NB4 (cell line): ENCODE results near the gene GLOD4.

Experiments used
- MAX ChIP-seq: IDR thresholded peaks from 2 replicates; pipeline ENCODE4 v1.6.1; 2011; ENCODE audit warnings: low read depth, low read length
- TF ChIP-seq, protein P1 (sequence below): IDR thresholded peaks from one replicate; pipeline ENCODE4 v1.5.1; 2012; ENCODE audit warnings: low read depth, low read length

DNA sequence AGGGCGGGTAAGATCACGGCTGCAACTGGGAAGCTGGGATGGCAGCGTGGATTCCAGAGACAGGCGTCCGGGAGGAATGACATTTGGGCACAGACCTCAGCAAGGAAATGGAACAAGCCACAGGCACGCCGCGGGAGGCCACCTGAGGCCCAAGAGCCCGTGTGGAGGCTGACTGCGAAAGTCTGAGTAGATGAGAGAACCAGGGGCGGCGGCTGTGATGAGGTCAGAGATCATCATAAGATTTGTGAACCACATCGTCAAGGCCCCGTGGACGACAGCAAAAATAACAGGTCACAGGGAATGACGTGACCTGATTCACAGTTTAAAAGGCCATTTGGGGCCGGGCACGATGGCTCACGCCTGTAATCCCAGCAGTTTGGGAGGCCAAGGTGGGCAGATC, 48.3 kb upstream of the GLOD4 start:
- TF ChIP-seq, protein P1, sequence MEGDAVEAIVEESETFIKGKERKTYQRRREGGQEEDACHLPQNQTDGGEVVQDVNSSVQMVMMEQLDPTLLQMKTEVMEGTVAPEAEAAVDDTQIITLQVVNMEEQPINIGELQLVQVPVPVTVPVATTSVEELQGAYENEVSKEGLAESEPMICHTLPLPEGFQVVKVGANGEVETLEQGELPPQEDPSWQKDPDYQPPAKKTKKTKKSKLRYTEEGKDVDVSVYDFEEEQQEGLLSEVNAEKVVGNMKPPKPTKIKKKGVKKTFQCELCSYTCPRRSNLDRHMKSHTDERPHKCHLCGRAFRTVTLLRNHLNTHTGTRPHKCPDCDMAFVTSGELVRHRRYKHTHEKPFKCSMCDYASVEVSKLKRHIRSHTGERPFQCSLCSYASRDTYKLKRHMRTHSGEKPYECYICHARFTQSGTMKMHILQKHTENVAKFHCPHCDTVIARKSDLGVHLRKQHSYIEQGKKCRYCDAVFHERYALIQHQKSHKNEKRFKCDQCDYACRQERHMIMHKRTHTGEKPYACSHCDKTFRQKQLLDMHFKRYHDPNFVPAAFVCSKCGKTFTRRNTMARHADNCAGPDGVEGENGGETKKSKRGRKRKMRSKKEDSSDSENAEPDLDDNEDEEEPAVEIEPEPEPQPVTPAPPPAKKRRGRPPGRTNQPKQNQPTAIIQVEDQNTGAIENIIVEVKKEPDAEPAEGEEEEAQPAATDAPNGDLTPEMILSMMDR, result no peak
- TF ChIP-seq MAX, result no peak
